Esophagus mucosa (tissue), 1 donor: ENCODE data around the gene RB1. TPM values are rescaled to one million over a fixed set of nuclear protein-coding genes. Genes with fewer than 3 reads are reported as not detected.
A peak's percentile ranks its signal among the peaks of the same experiment; 100 is the strongest.
"Not testable (repeated sequence)": the region's sequence is repeated elsewhere in the genome, so short reads cannot be mapped to it uniquely, and the experiment has no call there.

Experiments
- ATAC-seq: fragments of 200-7000 bp; cut with Tn5 transposase; one replicate; pipeline ENCODE4 v1.9.1; 2020
- total RNA-seq: library from RNA; stranded (reverse); gene quantifications from one replicate; pipeline ENCODE4 v1.2.4, GENCODE V29; 2023
- donor health status: DM: yes; HTN: yes; CAD: no.

Gene RB1
- total RNA-seq, 1 donor from 2014 or later, result 36.1 TPM

DNA sequence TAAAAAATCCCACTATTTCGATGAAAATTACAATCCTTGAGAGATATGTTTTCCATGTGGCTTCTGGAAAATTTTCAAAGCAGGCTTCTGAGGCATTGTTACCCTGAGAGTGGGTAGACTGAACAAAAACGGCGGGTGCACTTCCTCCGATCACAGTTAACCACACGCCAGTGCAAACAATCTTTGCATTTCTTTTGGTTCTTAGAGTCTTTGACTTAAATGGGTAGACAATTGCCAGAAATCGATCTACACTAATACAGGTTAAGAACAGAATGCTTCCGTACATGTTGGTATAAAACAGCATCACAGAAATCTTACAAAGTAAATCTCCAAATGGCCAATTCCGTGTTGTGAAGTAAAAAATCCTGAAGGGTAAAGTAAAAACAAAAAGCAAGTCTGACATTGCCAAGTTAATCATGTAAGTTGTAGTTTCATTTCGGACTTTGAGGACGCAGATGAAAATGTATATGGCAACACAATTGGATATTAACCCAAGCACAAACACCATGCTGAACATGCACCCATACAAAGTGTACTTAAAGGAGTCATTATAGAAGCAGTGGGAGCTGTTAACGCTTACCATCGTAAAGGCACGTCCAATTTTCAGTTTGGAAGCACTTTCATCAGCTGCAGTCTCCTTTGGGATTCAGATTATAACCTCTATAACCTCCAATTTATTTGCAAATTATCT lies 108.4 kb downstream of the RB1 start:
- ATAC-seq, result peak; percentile 49

DNA sequence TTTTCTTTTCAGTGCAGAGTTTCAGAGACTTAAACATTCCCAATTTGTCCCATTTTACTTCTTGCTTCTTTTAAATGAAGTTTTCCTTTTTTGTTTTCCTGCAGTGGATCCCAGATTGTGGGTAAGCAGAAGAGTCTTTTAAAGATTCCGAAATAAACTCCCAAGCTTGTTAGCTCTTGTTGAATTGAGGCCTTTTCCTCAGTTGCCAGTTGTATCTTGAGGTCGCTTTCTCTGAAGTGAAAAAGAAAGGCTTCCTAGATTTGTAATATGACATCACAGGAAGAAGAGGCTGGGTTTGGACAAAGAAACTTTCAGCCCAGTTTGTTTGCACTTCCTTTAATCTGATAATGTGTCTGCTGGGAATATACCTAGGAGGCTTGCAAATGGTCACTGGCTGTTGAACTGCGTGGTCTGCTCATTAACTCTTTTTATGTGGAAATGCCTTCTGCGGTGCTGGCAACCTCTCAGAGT lies 109.4 kb downstream of the RB1 start, which contains the start of gene LPAR6:
Gene LPAR6 (minus strand): TSS at position 233 of the 471 bp plus-strand sequence. CDS start 690 bp downstream, outside the sequence.
- peak; percentile 76 for ATAC-seq

DNA sequence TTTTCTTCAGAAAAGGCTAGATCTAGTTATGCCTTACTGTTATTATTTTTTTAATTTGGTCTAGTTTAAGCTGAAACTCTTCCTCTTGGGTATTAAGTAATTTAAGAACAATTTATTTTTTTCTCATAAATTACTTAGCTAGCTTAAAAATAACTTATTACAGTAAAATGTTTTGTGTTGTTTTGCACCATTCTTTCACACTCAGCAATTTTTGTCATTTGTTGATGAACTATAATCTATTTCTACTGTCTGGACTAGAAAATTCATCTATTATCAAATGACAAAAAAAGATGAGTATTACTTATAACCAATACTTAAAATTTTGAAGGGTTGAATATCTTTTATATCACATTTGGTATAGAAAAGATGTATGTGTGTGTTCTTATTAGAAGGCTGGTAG lies 111.0 kb downstream of the RB1 start:
- no peak for ATAC-seq

DNA sequence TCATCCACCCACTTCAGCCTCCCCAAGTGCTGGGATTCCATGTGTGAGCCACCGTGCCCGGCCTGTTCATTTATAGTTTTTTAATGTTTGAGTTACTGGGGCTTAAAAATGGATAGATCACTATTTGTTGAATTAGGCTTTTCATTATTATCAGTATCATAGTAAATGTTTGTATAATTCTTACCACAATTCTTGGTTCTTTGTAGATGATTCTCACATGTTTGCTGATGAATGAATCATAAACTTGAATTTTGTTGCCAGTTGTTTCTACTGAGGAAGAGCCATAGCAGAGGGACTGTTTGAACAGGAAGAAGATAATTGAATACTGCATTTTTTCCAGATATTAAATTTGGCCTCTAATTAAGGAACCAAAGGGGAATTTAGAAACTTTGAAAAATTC lies 112.0 kb downstream of the RB1 start:
- ATAC-seq, result no peak

DNA sequence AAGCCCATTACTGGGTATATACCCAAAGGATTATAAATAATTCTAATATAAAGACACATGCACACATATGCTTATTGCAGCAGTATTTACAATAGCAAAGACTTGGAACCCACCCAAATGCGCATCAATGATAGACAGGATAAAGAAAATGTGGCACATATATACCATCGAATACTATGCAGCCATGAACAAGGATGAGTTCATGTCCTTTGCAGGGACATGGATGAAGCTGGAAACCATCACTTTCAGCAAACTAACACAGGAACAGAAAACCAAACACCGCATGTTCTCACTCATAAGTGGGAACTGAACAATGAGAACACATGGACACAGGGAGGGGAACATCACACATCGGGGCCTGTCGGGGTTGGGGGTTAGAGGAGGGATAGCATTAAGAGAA lies 118.5 kb downstream of the RB1 start:
- not testable (repeated sequence) for ATAC-seq

GRCh38 chr13:48424212-48424611 lies 120.7 kb downstream of the RB1 start:
- peak; percentile 85 for ATAC-seq

GRCh38 chr13:48426052-48426451 lies 122.5 kb downstream of the RB1 start:
- ATAC-seq, result no peak

DNA sequence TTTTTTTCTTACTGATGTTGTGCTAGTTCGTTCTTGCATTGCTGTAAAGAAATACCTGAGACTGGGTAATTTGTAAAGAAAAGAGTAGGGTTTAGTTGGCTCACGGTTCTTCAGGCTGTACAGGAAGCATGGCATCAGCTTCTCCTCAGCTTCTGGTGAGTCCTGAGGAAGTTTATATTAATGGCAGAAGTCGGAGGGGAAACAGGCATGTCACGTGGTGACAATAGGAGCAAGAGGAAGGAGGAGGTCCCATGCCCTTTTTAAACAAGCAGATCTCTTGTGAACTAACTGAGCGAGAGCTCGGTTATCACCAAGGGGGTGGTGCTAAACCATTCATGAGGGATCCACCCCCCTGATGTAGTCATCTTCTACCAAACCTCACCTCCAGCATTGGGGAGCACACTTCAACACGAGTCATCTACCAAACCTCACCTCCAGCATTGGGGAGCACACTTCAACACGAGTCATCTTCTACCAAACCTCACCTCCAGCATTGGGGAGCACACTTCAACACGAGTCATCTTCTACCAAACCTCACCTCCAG lies 123.3 kb downstream of the RB1 start:
- ATAC-seq, result not testable (repeated sequence)

- ATAC-seq, result no peak
Measured at GRCh38 chr13:48429036-48429435, 125.5 kb downstream of the RB1 start.

- no peak for ATAC-seq
Measured at GRCh38 chr13:48429886-48430285, 126.3 kb downstream of the RB1 start.

GRCh38 chr13:48431431-48431830 lies 127.9 kb downstream of the RB1 start:
- ATAC-seq, result no peak

GRCh38 chr13:48431987-48432615 lies 128.6 kb downstream of the RB1 start:
- no peak for ATAC-seq

- no peak for ATAC-seq
Measured at GRCh38 chr13:48434200-48434599, 130.6 kb downstream of the RB1 start.

DNA sequence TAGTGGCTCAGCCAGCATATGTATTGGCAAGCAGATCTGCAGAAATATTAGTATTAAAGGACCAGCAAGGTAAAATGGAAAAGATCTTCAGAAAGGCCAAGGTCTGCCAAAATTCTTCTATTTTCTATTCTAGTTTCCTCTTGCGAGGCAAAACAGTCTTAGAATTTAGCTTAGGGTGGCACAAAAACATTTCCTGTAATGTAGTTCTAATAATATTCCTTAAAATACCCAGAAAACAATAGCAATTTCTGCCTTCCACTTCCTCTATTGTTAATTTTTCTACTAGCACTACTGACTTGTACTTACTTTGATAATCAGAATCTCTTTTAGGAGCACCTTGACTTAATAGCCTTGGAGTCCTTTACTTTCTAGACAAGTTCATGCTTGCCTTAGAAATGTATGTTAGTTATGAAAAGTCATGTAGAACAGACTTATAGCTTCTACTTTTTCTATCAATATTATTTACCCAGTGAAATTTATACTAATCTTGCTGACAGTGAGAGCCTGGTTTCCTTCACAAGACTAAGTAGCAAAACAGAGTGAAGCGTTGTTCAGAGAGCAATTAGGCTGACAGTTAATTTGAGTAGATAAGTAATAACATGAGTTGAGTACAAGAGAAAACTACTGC lies 133.2 kb downstream of the RB1 start:
- ATAC-seq, result peak; percentile 70

DNA sequence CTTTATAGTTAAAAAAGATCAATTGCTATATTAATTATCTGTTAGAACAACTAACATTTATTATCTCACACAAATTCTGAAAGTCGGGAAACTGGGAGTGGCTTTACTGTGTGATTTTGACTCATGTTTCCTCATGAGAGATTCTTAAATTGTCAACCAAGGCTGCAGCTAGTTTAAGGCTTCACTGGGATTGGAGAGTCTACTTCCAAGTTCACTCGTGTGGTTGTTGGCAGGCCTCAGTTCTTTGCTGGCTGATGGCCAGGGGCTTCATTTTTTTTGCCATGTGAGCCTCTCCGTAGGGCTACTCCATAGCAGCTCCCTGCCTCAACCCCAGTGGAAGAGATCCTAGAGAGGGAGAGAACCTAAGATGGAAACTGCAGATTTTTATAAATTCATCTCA lies 133.8 kb downstream of the RB1 start:
- ATAC-seq, result peak; percentile 86

GRCh38 chr13:48443442-48444208 lies 140.1 kb downstream of the RB1 start:
- no peak for ATAC-seq

GRCh38 chr13:48446464-48446863 lies 142.9 kb downstream of the RB1 start:
- peak; percentile 77 for ATAC-seq

GRCh38 chr13:48448285-48448958 lies 144.9 kb downstream of the RB1 start:
- ATAC-seq, result peak; percentile 46

DNA sequence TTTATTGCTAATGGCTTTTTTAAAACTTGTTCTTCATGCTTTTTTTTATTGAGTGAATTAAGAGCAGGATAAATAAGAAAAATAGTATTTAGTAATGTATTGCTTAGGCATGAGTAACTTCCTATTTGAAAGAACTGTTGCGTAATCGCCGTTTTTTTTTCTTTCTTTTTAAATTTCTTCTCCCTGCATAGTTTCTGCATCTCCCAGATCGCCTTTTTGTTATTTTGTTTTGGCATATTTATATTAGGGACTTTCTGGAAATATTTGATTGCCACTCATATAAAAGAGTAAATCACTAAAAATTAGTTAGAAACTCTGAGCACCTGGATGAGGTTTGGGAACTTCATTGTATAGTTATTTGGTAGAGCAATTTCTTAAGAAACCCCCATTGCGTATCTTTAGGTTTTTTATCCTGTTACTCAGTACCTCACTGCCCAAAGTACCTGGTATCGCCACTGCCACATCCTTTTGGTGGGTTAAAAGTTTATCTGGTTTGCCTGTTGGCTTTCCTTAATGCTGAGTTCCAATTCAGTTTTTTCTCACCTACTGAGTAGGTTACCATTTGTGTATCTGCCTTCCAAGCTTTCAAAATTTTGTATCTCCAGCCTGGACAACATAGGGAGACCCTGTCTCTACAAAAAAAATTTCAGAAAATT lies 145.5 kb downstream of the RB1 start:
- peak; percentile 37 for ATAC-seq

- ATAC-seq, result no peak
Measured at GRCh38 chr13:48449656-48450055, 146.1 kb downstream of the RB1 start.

DNA sequence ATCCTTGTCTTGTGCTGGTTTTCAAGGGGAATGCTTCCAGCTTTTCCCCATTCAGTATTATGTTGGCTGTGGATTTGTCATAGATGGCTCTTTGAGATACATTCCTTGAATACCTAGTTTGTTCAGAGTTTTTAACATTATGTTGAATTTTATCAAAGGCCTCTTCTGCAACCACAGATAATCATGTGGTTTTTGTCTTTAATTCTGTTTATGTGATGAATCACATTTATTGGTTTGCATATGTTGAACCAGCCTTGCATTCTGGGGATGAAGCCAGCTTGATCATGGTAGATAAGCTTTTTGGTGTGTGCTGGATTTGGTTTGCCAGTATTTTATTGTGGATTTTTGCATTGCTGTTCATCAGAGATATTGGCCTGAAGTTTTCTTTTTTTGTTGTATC lies 147.6 kb downstream of the RB1 start:
- ATAC-seq, result not testable (repeated sequence)
